Measurements from ENCODE around the gene TOR1AIP2. TPM values are rescaled to one million over a fixed set of nuclear protein-coding genes. Genes with fewer than 3 reads are reported as not detected.

Gene TOR1AIP2
- total and polyA plus RNA-seq, 2 donors (not counting 3 experiments of a cell fraction or from before 2014, with no cell fraction given): 18.6 to 101 TPM

DNA sequence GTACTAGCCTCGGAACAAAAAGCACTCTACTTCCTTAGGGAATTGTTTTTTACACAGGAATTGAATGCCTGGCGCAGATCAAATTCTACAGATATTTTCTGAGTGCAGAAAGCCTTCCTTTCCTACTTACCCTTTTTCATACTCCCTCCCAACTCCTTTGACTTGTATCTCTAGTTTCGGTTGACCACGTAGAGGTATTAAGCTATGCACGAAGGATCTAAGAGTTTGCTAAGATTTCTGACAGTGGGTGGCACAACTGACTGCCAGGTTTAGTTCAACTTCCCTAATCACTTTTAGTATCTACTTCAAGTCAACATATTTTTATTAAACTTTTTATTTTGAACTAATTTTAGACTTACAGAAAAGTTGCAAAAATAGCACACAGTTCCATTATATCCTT, 5.0 kb downstream of the TOR1AIP2 start:
- Histone ChIP-seq H3K4me3 (replicated peaks in 1 of 3; ENCODE audit: insufficient read depth in 1 of 3, low read depth in 1 of 3, low read length in 3 of 3) (no peak overlapping the region), H3K4me1 (ENCODE audit: control insufficient read depth, extremely low read depth, insufficient read depth, low read length) (peaks cover 15% of the 10 kb centered on the region), H3K27me3 (ENCODE audit: control insufficient read depth in 2 of 2, insufficient read depth in 2 of 2, low read length in 2 of 2) (no peaks in the 10 kb centered on the region), H3K79me2 (ENCODE audit: control insufficient read depth, insufficient read depth, low read length) (peaks cover 82% of the 10 kb centered on the region), H3K4me2 (ENCODE audit: insufficient read depth, low read length) (no peak overlapping the region), H2AFZ (ENCODE audit: low read depth, low read length) (no peak overlapping the region), H4K20me1 (replicated peaks; ENCODE audit: control insufficient read depth, extremely low read depth, insufficient read depth, low read length) (peaks cover 7% of the 10 kb centered on the region), H3K27ac (ENCODE audit: insufficient read depth, low read depth, low read length) (no peak overlapping the region), H3K9me1 (replicated peaks; ENCODE audit: control insufficient read depth, extremely low read depth, insufficient read depth, low read length) (no peaks in the 10 kb centered on the region), H3K9ac (replicated peaks; ENCODE audit: extremely low read depth, insufficient read depth, low read length) (no peak overlapping the region), H3K9me3 (replicated peaks; ENCODE audit: control insufficient read depth, insufficient read depth, low read length) (no peaks in the 10 kb centered on the region), H3K36me3 (ENCODE audit: control insufficient read depth in 2 of 2, extremely low read depth in 1 of 2, insufficient read depth in 2 of 2, low read length in 2 of 2) (peaks cover 8% of the 10 kb centered on the region in 2 experiments)
- TF ChIP-seq JUN (IDR thresholded peaks at IDR 0.05; ENCODE audit: borderline replicate concordance, insufficient read depth, insufficient read length, low read depth) (no peak), EZH2 (IDR thresholded peaks at IDR 0.05; ENCODE audit: borderline replicate concordance, low read depth, low read length, severe bottlenecking) (no peak), MYC (IDR thresholded peaks at IDR 0.05; ENCODE audit: low read depth, low read length) (no peak), GATA2 (IDR thresholded peaks at IDR 0.05; ENCODE audit: insufficient read depth, insufficient read length, low read depth, low read length) (no peak), FOS (IDR thresholded peaks at IDR 0.05; ENCODE audit: borderline replicate concordance, insufficient read depth, low read length) (no peak), POLR2A (IDR thresholded peaks at IDR 0.05; ENCODE audit: low read depth, low read length) (no peak), POLR2AphosphoS5 (IDR thresholded peaks at IDR 0.05; ENCODE audit: insufficient read depth, low read depth, low read length) (no peak)
- TF ChIP-seq, protein P1, sequence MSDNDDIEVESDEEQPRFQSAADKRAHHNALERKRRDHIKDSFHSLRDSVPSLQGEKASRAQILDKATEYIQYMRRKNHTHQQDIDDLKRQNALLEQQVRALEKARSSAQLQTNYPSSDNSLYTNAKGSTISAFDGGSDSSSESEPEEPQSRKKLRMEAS (IDR thresholded peaks at IDR 0.05; ENCODE audit: insufficient read depth, insufficient read length): no peak
- TF ChIP-seq, protein P2, sequence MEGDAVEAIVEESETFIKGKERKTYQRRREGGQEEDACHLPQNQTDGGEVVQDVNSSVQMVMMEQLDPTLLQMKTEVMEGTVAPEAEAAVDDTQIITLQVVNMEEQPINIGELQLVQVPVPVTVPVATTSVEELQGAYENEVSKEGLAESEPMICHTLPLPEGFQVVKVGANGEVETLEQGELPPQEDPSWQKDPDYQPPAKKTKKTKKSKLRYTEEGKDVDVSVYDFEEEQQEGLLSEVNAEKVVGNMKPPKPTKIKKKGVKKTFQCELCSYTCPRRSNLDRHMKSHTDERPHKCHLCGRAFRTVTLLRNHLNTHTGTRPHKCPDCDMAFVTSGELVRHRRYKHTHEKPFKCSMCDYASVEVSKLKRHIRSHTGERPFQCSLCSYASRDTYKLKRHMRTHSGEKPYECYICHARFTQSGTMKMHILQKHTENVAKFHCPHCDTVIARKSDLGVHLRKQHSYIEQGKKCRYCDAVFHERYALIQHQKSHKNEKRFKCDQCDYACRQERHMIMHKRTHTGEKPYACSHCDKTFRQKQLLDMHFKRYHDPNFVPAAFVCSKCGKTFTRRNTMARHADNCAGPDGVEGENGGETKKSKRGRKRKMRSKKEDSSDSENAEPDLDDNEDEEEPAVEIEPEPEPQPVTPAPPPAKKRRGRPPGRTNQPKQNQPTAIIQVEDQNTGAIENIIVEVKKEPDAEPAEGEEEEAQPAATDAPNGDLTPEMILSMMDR (IDR thresholded peaks at IDR 0.05; ENCODE audit: extremely low read depth in 1 of 2, insufficient read depth in 1 of 2, low read depth in 1 of 2, low read length in 2 of 2): no peak
- no peak for DNase-seq (ENCODE audit: low read depth, low spot score)
- FAIRE-seq: no peak
- intact Hi-C loops (cut with micrococcal nuclease): no loop called here
- ChIA-PET POLR2A (no interaction called here), CTCF (interaction anchor here (0.7 to 1.0 kb wide), 3 partner anchors 296 to 308 kb away, joined by 5 to 6 read pairs (median 6); no protein-coding TSS in a partner anchor)
- dilution Hi-C loops (cut with MboI; ENCODE audit: extremely low pct_ligation_motif_present, low sequenced_read_pairs): no loop called here
- no TSS peak for BruUV-seq (replicated peaks)

Data from endothelial cell of umbilical vein (primary cell).